Measurements from ENCODE around the gene SOX1. TPM values are rescaled to one million over a fixed set of nuclear protein-coding genes. Genes with fewer than 3 reads are reported as not detected.

The SOX1 gene
- polyA plus RNA-seq, 2 of the 4 experiments (the other 2 are of a cell fraction): not detected

DNA sequence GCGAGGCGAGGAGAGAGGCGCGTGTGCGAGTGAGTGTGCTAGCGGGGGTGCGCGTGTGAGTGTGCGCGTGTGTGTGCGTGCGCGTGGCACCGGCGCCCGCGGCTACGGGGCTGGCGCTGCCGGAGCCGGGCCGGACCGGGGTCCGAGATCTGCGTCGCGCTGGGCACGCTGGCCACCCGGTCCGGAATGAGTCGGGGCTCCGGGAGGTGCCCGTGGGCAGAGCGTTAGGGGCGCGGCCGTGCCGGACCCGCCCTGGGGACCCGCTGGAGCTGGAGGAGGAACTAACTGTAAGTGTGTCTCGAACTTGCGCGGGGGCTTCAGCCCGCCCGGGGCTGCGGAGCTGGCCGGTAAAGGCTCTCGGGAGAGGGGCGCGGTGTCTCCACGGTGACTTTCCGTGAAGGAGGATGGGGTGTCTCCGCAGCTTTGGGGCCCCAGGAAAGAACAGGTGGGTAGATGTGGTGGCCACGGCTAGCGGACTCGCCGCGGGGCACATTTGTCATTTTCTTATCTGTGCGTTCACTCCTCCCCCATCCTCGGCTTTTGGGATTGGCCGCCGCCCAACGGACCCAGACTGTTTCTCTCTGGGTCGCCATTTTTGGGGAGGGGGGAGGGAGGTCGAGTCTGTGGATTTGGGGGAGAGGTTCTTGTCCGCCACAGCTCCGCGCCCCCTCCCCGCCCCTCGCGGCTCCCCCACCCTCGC is 10.1 kb upstream of the SOX1 start:
- ATAC-seq (no peak), DNase-seq (ENCODE audit: low read depth in 1 of 2, low spot score in 1 of 2) (no peak), FAIRE-seq (no peak)
- ChIA-PET POLR2A (no interaction called here), CTCF (interaction anchor here (0.6 kb wide), 1 partner anchor 10 kb away, joined by 4 read pairs; no protein-coding TSS in a partner anchor)
- 78% methylated on average over 60 of the region's 72 CpGs for WGBS (ENCODE audit: missing lambda C conversion rate)
- Histone ChIP-seq H3K27ac (no peak overlapping the region), H3K4me3 (no peak overlapping the region), H3K4me1 (no peaks in the 10 kb centered on the region), H3K9me3 (no peaks in the 10 kb centered on the region), H3K4me2 (no peak overlapping the region)
- TF ChIP-seq, protein P1, sequence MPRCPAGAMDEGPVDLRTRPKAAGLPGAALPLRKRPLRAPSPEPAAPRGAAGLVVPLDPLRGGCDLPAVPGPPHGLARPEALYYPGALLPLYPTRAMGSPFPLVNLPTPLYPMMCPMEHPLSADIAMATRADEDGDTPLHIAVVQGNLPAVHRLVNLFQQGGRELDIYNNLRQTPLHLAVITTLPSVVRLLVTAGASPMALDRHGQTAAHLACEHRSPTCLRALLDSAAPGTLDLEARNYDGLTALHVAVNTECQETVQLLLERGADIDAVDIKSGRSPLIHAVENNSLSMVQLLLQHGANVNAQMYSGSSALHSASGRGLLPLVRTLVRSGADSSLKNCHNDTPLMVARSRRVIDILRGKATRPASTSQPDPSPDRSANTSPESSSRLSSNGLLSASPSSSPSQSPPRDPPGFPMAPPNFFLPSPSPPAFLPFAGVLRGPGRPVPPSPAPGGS (IDR thresholded peaks at IDR 0.05): no peak
- TF ChIP-seq CHD4 (IDR thresholded peaks at IDR 0.05; ENCODE audit: borderline replicate concordance) (no peak), FOSL2 (IDR thresholded peaks at IDR 0.05) (no peak), FOSL2 (CRISPR knock-in tag; IDR thresholded peaks at IDR 0.05) (no peak)
- TF ChIP-seq, protein P2, sequence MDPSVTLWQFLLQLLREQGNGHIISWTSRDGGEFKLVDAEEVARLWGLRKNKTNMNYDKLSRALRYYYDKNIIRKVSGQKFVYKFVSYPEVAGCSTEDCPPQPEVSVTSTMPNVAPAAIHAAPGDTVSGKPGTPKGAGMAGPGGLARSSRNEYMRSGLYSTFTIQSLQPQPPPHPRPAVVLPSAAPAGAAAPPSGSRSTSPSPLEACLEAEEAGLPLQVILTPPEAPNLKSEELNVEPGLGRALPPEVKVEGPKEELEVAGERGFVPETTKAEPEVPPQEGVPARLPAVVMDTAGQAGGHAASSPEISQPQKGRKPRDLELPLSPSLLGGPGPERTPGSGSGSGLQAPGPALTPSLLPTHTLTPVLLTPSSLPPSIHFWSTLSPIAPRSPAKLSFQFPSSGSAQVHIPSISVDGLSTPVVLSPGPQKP (IDR thresholded peaks at IDR 0.05; ENCODE audit: low read depth, low read length): no peak

DNA sequence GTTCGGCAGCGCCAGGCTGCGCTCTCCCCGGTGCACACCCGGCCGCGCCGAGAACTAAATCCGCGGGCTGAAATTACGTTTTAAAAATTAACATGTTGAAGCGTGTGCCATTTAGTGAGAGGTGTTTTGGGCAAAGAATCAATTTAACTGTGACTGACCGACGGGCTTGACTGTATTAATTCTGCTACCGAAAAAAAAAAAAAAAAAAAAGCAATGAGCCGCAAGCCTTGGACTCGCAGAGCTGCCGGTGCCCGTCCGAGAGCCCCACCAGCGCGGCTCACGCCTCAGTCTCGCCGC is 9.6 kb upstream of the SOX1 start:
- POLR2A ChIA-PET: no interaction called here
- Histone ChIP-seq H3K27ac (no peak overlapping the region), H3K4me2 (no peak overlapping the region), H3K9me3 (no peaks in the 10 kb centered on the region), H3K4me1 (no peaks in the 10 kb centered on the region), H3K4me3 (no peak overlapping the region)
- ATAC-seq: no peak
- 53% methylated on average over 25 of the region's 25 CpGs for WGBS (ENCODE audit: missing lambda C conversion rate)
- CTCF ChIA-PET: no interaction called here
- no peak for DNase-seq (ENCODE audit: low read depth in 1 of 2, low spot score in 1 of 2)
- no peak for TF ChIP-seq MAFK (IDR thresholded peaks at IDR 0.05; ENCODE audit: partially characterized antibody)
- no peak for TF ChIP-seq ATOH8 (CRISPR knock-in tag; IDR thresholded peaks at IDR 0.05; ENCODE audit: low read depth)
- TF ChIP-seq ZC3H11A (IDR thresholded peaks at IDR 0.05): no peak
- no peak for TF ChIP-seq RARB (CRISPR knock-in tag; IDR thresholded peaks at IDR 0.05)
- no peak for TF ChIP-seq CBX2 (IDR thresholded peaks at IDR 0.05; ENCODE audit: borderline replicate concordance, low read depth)
- TF ChIP-seq CBX8 (IDR thresholded peaks at IDR 0.05): no peak
- TF ChIP-seq NFE2L2 (conservative IDR thresholded peaks at IDR 0.05; ENCODE audit: low read length): no peak
- TF ChIP-seq PBX3 (IDR thresholded peaks at IDR 0.05): no peak
- TF ChIP-seq JUN (IDR thresholded peaks at IDR 0.05): no peak
- no peak for FAIRE-seq

DNA sequence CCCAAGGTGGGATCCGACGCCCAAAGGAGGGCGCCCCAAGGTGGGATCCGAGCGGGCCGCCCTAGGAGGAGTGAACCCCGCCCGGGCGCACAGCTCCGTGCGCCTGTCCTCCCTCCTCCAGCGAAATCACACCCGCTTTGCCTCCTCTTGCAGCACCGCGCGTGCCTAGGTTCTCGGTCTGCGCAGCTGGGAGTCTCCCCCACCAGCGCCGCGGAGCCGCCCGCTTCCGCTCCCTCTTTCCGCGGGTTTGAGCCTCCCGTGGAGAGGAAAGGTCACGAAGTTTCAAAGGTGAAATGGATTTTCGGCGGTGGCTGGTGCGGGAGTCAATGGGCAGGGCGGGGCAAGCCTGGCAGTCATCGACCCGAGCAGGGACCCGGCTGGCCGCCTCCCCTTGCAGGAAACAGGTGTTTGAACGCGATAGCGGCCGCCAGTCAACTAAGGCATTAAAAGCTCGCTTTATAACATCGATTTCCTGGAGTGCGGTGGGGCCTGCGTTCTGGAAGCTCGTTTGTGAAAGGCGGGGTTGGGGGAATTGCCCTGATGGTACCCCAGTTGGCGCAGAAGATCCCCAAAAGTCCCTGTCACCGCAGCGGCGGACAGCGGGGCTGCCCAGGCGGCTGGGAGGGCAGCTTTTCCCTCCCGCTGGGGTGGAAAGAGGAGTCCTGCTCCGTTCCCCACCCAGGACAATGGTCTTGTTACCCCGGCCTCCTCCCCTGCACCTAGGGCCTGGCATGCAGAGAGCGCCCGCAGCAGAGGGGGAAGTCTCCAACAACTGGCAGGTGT is 9.0 kb upstream of the SOX1 start:
- no peak overlapping the region for H3K4me2 ChIP-seq
- TF ChIP-seq ZFP36 (IDR thresholded peaks at IDR 0.05; ENCODE audit: borderline replicate concordance, partially characterized antibody) (no peak), RAD21 (conservative IDR thresholded peaks at IDR 0.05 in 1 of 2, IDR thresholded peaks at IDR 0.05 in 1 of 2) (no peak), E2F6 (IDR thresholded peaks at IDR 0.05; ENCODE audit: borderline replicate concordance, low read depth) (no peak), CBX8 (IDR thresholded peaks at IDR 0.05) (no peak), CEBPB (IDR thresholded peaks at IDR 0.05) (no peak), RFX5 (IDR thresholded peaks at IDR 0.05) (no peak), POLR2A (IDR thresholded peaks at IDR 0.05; ENCODE audit: low read length) (no peak), HEYL (CRISPR knock-in tag; IDR thresholded peaks at IDR 0.05) (no peak), NR3C1 (IDR thresholded peaks at IDR 0.05) (no peak), TFCP2L1 (CRISPR knock-in tag; IDR thresholded peaks at IDR 0.05) (no peak), KDM5A (IDR thresholded peaks at IDR 0.05) (no peak), CHD4 (IDR thresholded peaks at IDR 0.05; ENCODE audit: borderline replicate concordance) (no peak), SMC3 (IDR thresholded peaks at IDR 0.05) (no peak), HOXB13 (CRISPR knock-in tag; IDR thresholded peaks at IDR 0.05; ENCODE audit: low read depth) (no peak), NPAS2 (CRISPR knock-in tag; IDR thresholded peaks at IDR 0.05; ENCODE audit: borderline replicate concordance) (no peak), BHLHE40 (IDR thresholded peaks at IDR 0.05; ENCODE audit: low read depth, low read length) (no peak), JUN (IDR thresholded peaks at IDR 0.05) (no peak)
- TF ChIP-seq, protein P1 (IDR thresholded peaks at IDR 0.05): no peak
- whole genome bisulfite sequencing (ENCODE audit: missing lambda C conversion rate): 42% methylated on average over 28 of the region's 57 CpGs
- no peaks in the 10 kb centered on the region for H3K4me1 ChIP-seq
- no peak for DNase-seq (ENCODE audit: low read depth in 1 of 2, low spot score in 1 of 2)
- H3K9me3 ChIP-seq: no peaks in the 10 kb centered on the region
- CTCF ChIA-PET: no interaction called here
- POLR2A ChIA-PET: no interaction called here
- no peak for ATAC-seq
- H3K4me3 ChIP-seq: no peak overlapping the region
- FAIRE-seq: no peak
- no peak overlapping the region for H3K27ac ChIP-seq
